HEK293 (cell line): Measurements from ENCODE around the gene DENND1A.

Experiments
- EGR2 ChIP-seq: fragments of 450-650 bp; formaldehyde crosslinking; IDR thresholded peaks from 2 replicates; pipeline ENCODE4 v1.5.1; 2016; ENCODE audit warnings: low read depth, missing biosample characterization, missing genetic modification characterization
- GLIS2 ChIP-seq: fragments of 450-650 bp; formaldehyde crosslinking; IDR thresholded peaks from 2 replicates; pipeline ENCODE4 v1.5.1; 2016; ENCODE audit warnings: missing biosample characterization, missing genetic modification characterization
- KLF9 ChIP-seq: fragments of 450-650 bp; formaldehyde crosslinking; IDR thresholded peaks from 2 replicates; pipeline ENCODE4 v1.5.1; 2016; ENCODE audit warnings: missing biosample characterization, missing genetic modification characterization, low read depth
- MZF1 ChIP-seq: fragments of 450-650 bp; formaldehyde crosslinking; IDR thresholded peaks from 2 replicates; pipeline ENCODE4 v1.5.1; 2017; ENCODE audit warnings: missing biosample characterization, missing genetic modification characterization, borderline replicate concordance
- SP7 ChIP-seq: fragments of 450-650 bp; formaldehyde crosslinking; IDR thresholded peaks from 2 replicates; pipeline ENCODE4 v1.5.1; 2016; ENCODE audit warnings: missing biosample characterization, missing genetic modification characterization
- TCF7L2 ChIP-seq: IDR thresholded peaks from 2 replicates; pipeline ENCODE4 v1.6.1; 2011; ENCODE audit warnings: low read depth, mild to moderate bottlenecking, inconsistent platforms, low read length, moderate library complexity, borderline replicate concordance
- ZBTB20 ChIP-seq: fragments of 450-650 bp; formaldehyde crosslinking; IDR thresholded peaks from 2 replicates; pipeline ENCODE4 v1.5.1; 2016; ENCODE audit warnings: missing biosample characterization, missing genetic modification characterization
- ZBTB48 ChIP-seq: fragments of 450-650 bp; formaldehyde crosslinking; IDR thresholded peaks from 2 replicates; pipeline ENCODE4 v1.5.1; 2016; ENCODE audit warnings: missing biosample characterization, missing genetic modification characterization
- ZNF112 ChIP-seq: fragments of 450-650 bp; formaldehyde crosslinking; IDR thresholded peaks from 2 replicates; pipeline ENCODE4 v1.5.0; 2017; ENCODE audit warnings: missing biosample characterization, missing genetic modification characterization
- ZNF121 ChIP-seq: fragments of 450-650 bp; formaldehyde crosslinking; IDR thresholded peaks from 2 replicates; pipeline ENCODE4 v1.5.1; 2016; ENCODE audit warnings: missing biosample characterization, missing genetic modification characterization
- ZNF133 ChIP-seq: fragments of 450-650 bp; formaldehyde crosslinking; IDR thresholded peaks from 2 replicates; pipeline ENCODE4 v1.5.1; 2016; ENCODE audit warnings: missing biosample characterization, missing genetic modification characterization
- ZNF174 ChIP-seq: fragments of 450-650 bp; formaldehyde crosslinking; IDR thresholded peaks from 2 replicates; pipeline ENCODE4 v1.5.0; 2017; ENCODE audit warnings: missing biosample characterization, mild to moderate bottlenecking, missing genetic modification characterization
- ZNF214 ChIP-seq: fragments of 450-650 bp; formaldehyde crosslinking; IDR thresholded peaks from 2 replicates; pipeline ENCODE4 v1.5.1; 2017; ENCODE audit warnings: missing biosample characterization, mild to moderate bottlenecking, missing genetic modification characterization, borderline replicate concordance
- ZNF239 ChIP-seq: fragments of 450-650 bp; formaldehyde crosslinking; IDR thresholded peaks from 2 replicates; pipeline ENCODE4 v1.5.1; 2016; ENCODE audit warnings: missing biosample characterization, missing genetic modification characterization
- ZNF24 ChIP-seq: fragments of 450-650 bp; formaldehyde crosslinking; IDR thresholded peaks from 2 replicates; pipeline ENCODE4 v1.5.1; 2016; ENCODE audit warnings: missing biosample characterization, missing genetic modification characterization
- ZNF266 ChIP-seq: fragments of 450-650 bp; formaldehyde crosslinking; IDR thresholded peaks from 2 replicates; pipeline ENCODE4 v1.5.1; 2016; ENCODE audit warnings: missing biosample characterization, missing genetic modification characterization, low read depth
- ZNF514 ChIP-seq: fragments of 450-650 bp; formaldehyde crosslinking; IDR thresholded peaks from 2 replicates; pipeline ENCODE4 v1.5.1; 2016; ENCODE audit warnings: missing biosample characterization, missing genetic modification characterization
- ZNF529 ChIP-seq: fragments of 450-650 bp; formaldehyde crosslinking; IDR thresholded peaks from 2 replicates; pipeline ENCODE4 v1.5.1; 2017; ENCODE audit warnings: missing genetic modification characterization, missing biosample characterization; ENCODE audit not compliant: insufficient replicate concordance
- ZNF621 ChIP-seq: fragments of 450-650 bp; formaldehyde crosslinking; IDR thresholded peaks from 2 replicates; pipeline ENCODE4 v1.5.1; 2017; ENCODE audit warnings: missing biosample characterization, missing genetic modification characterization
- ZNF654 ChIP-seq: fragments of 450-650 bp; formaldehyde crosslinking; IDR thresholded peaks from 2 replicates; pipeline ENCODE4 v1.5.1; 2016; ENCODE audit warnings: low read depth, missing biosample characterization, missing genetic modification characterization
- ZNF776 ChIP-seq: fragments of 450-650 bp; formaldehyde crosslinking; IDR thresholded peaks from 2 replicates; pipeline ENCODE4 v1.5.0; 2017; ENCODE audit warnings: missing biosample characterization, missing genetic modification characterization, borderline replicate concordance
- ZNF785 ChIP-seq: fragments of 450-650 bp; formaldehyde crosslinking; IDR thresholded peaks from 2 replicates; pipeline ENCODE4 v1.5.1; 2016; ENCODE audit warnings: missing biosample characterization, missing genetic modification characterization
- ZNF843 ChIP-seq: fragments of 450-650 bp; formaldehyde crosslinking; IDR thresholded peaks from 2 replicates; pipeline ENCODE4 v1.5.1; 2016; ENCODE audit warnings: missing biosample characterization, missing genetic modification characterization
- TF ChIP-seq, protein P1 (sequence below): fragments of 450-650 bp; formaldehyde crosslinking; IDR thresholded peaks from 2 replicates; pipeline ENCODE4 v1.5.1; 2016; ENCODE audit warnings: missing biosample characterization, missing genetic modification characterization, low read depth
- TF ChIP-seq, protein P2 (sequence below): fragments of 450-650 bp; formaldehyde crosslinking; IDR thresholded peaks from 2 replicates; pipeline ENCODE4 v1.5.1; 2016; ENCODE audit warnings: missing biosample characterization, missing genetic modification characterization
- TF ChIP-seq, protein P3 (sequence below): fragments of 450-650 bp; formaldehyde crosslinking; IDR thresholded peaks from 2 replicates; pipeline ENCODE4 v1.5.1; 2016; ENCODE audit warnings: missing biosample characterization, missing genetic modification characterization
- TF ChIP-seq, protein P4 (sequence below): fragments of 450-650 bp; formaldehyde crosslinking; IDR thresholded peaks from 2 replicates; pipeline ENCODE4 v1.5.1; 2016; ENCODE audit warnings: missing biosample characterization, missing genetic modification characterization
- TF ChIP-seq, protein P5 (sequence below): fragments of 450-650 bp; formaldehyde crosslinking; IDR thresholded peaks from 2 replicates; pipeline ENCODE4 v1.5.1; 2016; ENCODE audit warnings: missing biosample characterization, missing genetic modification characterization
- TF ChIP-seq, protein P6 (sequence below): fragments of 450-650 bp; formaldehyde crosslinking; IDR thresholded peaks from 2 replicates; pipeline ENCODE4 v1.5.1; 2016; ENCODE audit warnings: missing biosample characterization, missing genetic modification characterization

DENND1A gene

DNA sequence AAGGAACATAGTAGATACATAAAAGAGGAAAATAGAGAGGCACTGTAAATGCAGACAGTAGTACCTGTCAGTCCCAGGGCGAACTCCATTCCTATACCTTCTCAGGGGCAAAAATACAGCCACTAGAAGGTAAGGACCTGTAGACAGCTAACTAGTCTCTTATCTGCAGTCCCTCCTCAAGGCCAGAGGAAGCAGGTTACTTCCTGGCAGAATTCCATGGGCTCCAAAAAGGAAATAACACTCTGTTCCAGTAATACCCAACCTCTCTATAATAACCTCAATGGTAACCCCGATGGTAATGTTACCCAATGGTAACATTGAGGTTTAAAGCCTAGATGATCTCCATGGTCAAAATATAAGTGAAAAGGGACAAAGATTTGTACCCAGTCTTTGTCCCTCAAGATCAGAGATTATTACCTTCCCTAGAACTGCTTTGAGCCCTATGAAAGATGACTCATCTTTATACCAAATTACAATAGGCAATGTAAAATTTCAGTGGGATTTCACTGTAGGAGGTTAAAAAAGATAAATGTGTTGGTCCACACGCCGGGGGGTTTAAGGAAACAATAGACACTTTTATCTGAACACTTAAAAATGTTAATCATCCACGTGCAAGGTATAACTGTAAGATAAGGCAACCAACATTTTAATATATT lies 113.0 kb downstream of the DENND1A start (continued):
- TF ChIP-seq ZNF239 (tag by site-specific recombination) (no peak), TCF7L2 (no peak), ZNF214 (no peak), KLF9 (tag by site-specific recombination) (no peak), SP7 (tag by site-specific recombination) (no peak), ZBTB48 (tag by site-specific recombination) (peak; percentile 66; the same call in 1 of the 2 replicates), ZNF843 (tag by site-specific recombination) (peak; percentile 54; the same call in 1 of the 2 replicates), GLIS2 (tag by site-specific recombination) (no peak), ZNF529 (tag by site-specific recombination) (no peak), ZNF785 (tag by site-specific recombination) (no peak), ZNF654 (tag by site-specific recombination) (no peak), ZNF24 (no peak), ZNF174 (no peak), ZNF621 (tag by site-specific recombination) (no peak), ZNF266 (tag by site-specific recombination) (no peak), ZNF776 (tag by site-specific recombination) (no peak), EGR2 (tag by site-specific recombination) (peak; percentile 18; the same call in 1 of the 2 replicates), ZBTB20 (tag by site-specific recombination) (no peak), ZNF133 (no peak), MZF1 (no peak), ZNF121 (no peak), ZNF514 (no peak), ZNF112 (tag by site-specific recombination) (no peak)
- TF ChIP-seq, protein P1, sequence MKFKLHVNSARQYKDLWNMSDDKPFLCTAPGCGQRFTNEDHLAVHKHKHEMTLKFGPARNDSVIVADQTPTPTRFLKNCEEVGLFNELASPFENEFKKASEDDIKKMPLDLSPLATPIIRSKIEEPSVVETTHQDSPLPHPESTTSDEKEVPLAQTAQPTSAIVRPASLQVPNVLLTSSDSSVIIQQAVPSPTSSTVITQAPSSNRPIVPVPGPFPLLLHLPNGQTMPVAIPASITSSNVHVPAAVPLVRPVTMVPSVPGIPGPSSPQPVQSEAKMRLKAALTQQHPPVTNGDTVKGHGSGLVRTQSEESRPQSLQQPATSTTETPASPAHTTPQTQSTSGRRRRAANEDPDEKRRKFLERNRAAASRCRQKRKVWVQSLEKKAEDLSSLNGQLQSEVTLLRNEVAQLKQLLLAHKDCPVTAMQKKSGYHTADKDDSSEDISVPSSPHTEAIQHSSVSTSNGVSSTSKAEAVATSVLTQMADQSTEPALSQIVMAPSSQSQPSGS (tag by site-specific recombination), result no peak
- TF ChIP-seq, protein P2, sequence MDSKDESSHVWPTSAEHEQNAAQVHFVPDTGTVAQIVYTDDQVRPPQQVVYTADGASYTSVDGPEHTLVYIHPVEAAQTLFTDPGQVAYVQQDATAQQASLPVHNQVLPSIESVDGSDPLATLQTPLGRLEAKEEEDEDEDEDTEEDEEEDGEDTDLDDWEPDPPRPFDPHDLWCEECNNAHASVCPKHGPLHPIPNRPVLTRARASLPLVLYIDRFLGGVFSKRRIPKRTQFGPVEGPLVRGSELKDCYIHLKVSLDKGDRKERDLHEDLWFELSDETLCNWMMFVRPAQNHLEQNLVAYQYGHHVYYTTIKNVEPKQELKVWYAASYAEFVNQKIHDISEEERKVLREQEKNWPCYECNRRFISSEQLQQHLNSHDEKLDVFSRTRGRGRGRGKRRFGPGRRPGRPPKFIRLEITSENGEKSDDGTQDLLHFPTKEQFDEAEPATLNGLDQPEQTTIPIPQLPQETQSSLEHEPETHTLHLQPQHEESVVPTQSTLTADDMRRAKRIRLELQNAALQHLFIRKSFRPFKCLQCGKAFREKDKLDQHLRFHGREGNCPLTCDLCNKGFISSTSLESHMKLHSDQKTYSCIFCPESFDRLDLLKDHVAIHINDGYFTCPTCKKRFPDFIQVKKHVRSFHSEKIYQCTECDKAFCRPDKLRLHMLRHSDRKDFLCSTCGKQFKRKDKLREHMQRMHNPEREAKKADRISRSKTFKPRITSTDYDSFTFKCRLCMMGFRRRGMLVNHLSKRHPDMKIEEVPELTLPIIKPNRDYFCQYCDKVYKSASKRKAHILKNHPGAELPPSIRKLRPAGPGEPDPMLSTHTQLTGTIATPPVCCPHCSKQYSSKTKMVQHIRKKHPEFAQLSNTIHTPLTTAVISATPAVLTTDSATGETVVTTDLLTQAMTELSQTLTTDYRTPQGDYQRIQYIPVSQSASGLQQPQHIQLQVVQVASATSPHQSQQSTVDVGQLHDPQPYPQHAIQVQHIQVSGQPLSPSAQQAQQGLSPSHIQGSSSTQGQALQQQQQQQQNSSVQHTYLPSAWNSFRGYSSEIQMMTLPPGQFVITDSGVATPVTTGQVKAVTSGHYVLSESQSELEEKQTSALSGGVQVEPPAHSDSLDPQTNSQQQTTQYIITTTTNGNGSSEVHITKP (tag by site-specific recombination), result peak; percentile 27; the same call in 1 of the 2 replicates
- TF ChIP-seq, protein P3, sequence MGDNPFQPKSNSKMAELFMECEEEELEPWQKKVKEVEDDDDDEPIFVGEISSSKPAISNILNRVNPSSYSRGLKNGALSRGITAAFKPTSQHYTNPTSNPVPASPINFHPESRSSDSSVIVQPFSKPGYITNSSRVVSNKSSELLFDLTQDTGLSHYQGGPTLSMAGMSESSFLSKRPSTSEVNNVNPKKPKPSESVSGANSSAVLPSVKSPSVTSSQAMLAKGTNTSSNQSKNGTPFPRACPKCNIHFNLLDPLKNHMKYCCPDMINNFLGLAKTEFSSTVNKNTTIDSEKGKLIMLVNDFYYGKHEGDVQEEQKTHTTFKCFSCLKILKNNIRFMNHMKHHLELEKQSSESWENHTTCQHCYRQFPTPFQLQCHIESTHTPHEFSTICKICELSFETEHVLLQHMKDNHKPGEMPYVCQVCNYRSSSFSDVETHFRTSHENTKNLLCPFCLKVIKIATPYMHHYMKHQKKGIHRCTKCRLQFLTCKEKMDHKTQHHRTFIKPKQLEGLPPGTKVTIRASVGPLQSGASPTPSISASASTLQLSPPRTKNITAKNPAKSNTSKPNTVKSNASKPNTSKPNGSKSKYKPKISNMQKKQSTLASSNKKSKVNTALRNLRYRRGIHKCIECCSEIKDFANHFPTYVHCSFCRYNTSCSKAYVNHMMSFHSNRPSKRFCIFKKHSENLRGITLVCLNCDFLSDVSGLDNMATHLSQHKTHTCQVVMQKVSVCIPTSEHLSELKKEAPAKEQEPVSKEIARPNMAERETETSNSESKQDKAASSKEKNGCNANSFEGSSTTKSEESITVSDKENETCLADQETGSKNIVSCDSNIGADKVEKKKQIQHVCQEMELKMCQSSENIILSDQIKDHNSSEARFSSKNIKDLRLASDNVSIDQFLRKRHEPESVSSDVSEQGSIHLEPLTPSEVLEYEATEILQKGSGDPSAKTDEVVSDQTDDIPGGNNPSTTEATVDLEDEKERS (tag by site-specific recombination), result no peak
- TF ChIP-seq, protein P4, sequence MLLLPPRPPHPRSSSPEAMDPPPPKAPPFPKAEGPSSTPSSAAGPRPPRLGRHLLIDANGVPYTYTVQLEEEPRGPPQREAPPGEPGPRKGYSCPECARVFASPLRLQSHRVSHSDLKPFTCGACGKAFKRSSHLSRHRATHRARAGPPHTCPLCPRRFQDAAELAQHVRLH (tag by site-specific recombination), result no peak
- TF ChIP-seq, protein P5, sequence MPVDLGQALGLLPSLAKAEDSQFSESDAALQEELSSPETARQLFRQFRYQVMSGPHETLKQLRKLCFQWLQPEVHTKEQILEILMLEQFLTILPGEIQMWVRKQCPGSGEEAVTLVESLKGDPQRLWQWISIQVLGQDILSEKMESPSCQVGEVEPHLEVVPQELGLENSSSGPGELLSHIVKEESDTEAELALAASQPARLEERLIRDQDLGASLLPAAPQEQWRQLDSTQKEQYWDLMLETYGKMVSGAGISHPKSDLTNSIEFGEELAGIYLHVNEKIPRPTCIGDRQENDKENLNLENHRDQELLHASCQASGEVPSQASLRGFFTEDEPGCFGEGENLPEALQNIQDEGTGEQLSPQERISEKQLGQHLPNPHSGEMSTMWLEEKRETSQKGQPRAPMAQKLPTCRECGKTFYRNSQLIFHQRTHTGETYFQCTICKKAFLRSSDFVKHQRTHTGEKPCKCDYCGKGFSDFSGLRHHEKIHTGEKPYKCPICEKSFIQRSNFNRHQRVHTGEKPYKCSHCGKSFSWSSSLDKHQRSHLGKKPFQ (tag by site-specific recombination), result no peak
- TF ChIP-seq, protein P6, sequence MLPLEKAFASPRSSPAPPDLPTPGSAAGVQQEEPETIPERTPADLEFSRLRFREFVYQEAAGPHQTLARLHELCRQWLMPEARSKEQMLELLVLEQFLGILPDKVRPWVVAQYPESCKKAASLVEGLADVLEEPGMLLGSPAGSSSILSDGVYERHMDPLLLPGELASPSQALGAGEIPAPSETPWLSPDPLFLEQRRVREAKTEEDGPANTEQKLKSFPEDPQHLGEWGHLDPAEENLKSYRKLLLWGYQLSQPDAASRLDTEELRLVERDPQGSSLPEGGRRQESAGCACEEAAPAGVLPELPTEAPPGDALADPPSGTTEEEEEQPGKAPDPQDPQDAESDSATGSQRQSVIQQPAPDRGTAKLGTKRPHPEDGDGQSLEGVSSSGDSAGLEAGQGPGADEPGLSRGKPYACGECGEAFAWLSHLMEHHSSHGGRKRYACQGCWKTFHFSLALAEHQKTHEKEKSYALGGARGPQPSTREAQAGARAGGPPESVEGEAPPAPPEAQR (tag by site-specific recombination), result no peak
